GM12864 (cell line): Measurements from ENCODE around the gene KLK12.
"Not testable (repeated sequence)": the region's sequence is repeated elsewhere in the genome, so short reads cannot be mapped to it uniquely, and the experiment has no call there.

Experiments
- DNase-seq: peaks from one replicate; pipeline ENCODE4 v3.0.0-alpha.2; 2011; ENCODE audit warnings: low read depth
- H3K4me3 ChIP-seq: 2 replicates; pipeline ENCODE4 v1.5.1; 2011; ENCODE audit warnings: mild to moderate bottlenecking, low read depth, low read length, control low read depth
- CTCF ChIP-seq: IDR thresholded peaks from 2 replicates; pipeline ENCODE4 v1.5.1; 2011; ENCODE audit warnings: low read depth, mild to moderate bottlenecking, moderate library complexity, low read length, control low read depth, inconsistent platforms; ENCODE audit errors: missing control alignments

KLK12 gene

GRCh38 chr19:50998061-50998460 lies 36.7 kb downstream of the KLK12 start:
- no peak overlapping the region for H3K4me3 ChIP-seq
- no peak for DNase-seq
- no peak for TF ChIP-seq CTCF

GRCh38 chr19:50994129-50994528 lies 40.7 kb downstream of the KLK12 start:
- no peak for DNase-seq
- H3K4me3 ChIP-seq, result no peak overlapping the region
- no peak for TF ChIP-seq CTCF

GRCh38 chr19:50992666-50993035 lies 42.2 kb downstream of the KLK12 start:
- DNase-seq, result no peak
- TF ChIP-seq CTCF, result no peak
- no peak overlapping the region for H3K4me3 ChIP-seq

GRCh38 chr19:50984416-50984815 lies 50.4 kb downstream of the KLK12 start:
- not testable (repeated sequence) for H3K4me3 ChIP-seq, DNase-seq

- no peak for TF ChIP-seq CTCF
- DNase-seq, result no peak
- no peak within 1 kb of the TSS for H3K4me3 ChIP-seq
These were observed 51.0 kb downstream of the KLK12 start, which contains the start of gene KLK7 for GRCh38 chr19:50983625-50984292. KLK7 (minus strand) TSS chr19:50983917; CDS start chr19:50982399, 1,518 bp downstream.

- H3K4me3 ChIP-seq, result no peak overlapping the region
- no peak for DNase-seq
- TF ChIP-seq CTCF, result no peak
These were observed 52.6 kb downstream of the KLK12 start for GRCh38 chr19:50982186-50982585.

GRCh38 chr19:50981587-50982146 lies 53.1 kb downstream of the KLK12 start:
- no peak for DNase-seq
- no peak overlapping the region for H3K4me3 ChIP-seq
- no peak for TF ChIP-seq CTCF
